ENCODE data around the gene SLC35F3.
"Not testable (repeated sequence)": the region's sequence is repeated elsewhere in the genome, so short reads cannot be mapped to it uniquely, and the experiment has no call there.

SLC35F3 gene

GRCh38 chr1:234331507-234331906 is 427.0 kb downstream of the SLC35F3 start:
- no peak for FAIRE-seq
- DNase-seq (ENCODE audit: insufficient read length, low spot score), result no peak

GRCh38 chr1:234336359-234336758 is 431.9 kb downstream of the SLC35F3 start:
- DNase-seq (ENCODE audit: insufficient read length, low spot score) (no peak), FAIRE-seq (peak; percentile 4)

- FAIRE-seq (no peak), DNase-seq (ENCODE audit: insufficient read length, low spot score) (no peak)
Observed at GRCh38 chr1:234337233-234337632, 432.8 kb downstream of the SLC35F3 start.

GRCh38 chr1:234340528-234340927 is 436.1 kb downstream of the SLC35F3 start:
- FAIRE-seq, result no peak
- no peak for DNase-seq (ENCODE audit: insufficient read length, low spot score)

GRCh38 chr1:234342774-234343173 is 438.3 kb downstream of the SLC35F3 start:
- FAIRE-seq, result no peak

GRCh38 chr1:234345237-234345636 is 440.8 kb downstream of the SLC35F3 start:
- DNase-seq (ENCODE audit: insufficient read length, low spot score), result no peak
- FAIRE-seq, result no peak

More at GRCh38 chr1:234342774-234343173, 438.3 kb downstream of the SLC35F3 start:
- DNase-seq (ENCODE audit: insufficient read length, low spot score), result no peak

GRCh38 chr1:234348964-234349363 is 444.5 kb downstream of the SLC35F3 start:
- FAIRE-seq, result no peak
- no peak for DNase-seq (ENCODE audit: insufficient read length, low spot score)

GRCh38 chr1:234355782-234356510 is 451.5 kb downstream of the SLC35F3 start:
- FAIRE-seq, result no peak

GRCh38 chr1:234356615-234357269 is 452.3 kb downstream of the SLC35F3 start:
- peak; percentile 8 for DNase-seq (ENCODE audit: insufficient read length, low spot score)
- FAIRE-seq, result not testable (repeated sequence)

More at GRCh38 chr1:234355782-234356510, 451.5 kb downstream of the SLC35F3 start:
- DNase-seq (ENCODE audit: insufficient read length, low spot score), result no peak

GRCh38 chr1:234357831-234358230 is 453.4 kb downstream of the SLC35F3 start:
- no peak for FAIRE-seq
- no peak for DNase-seq (ENCODE audit: insufficient read length, low spot score)

- FAIRE-seq (no peak), DNase-seq (ENCODE audit: insufficient read length, low spot score) (no peak)
Observed at GRCh38 chr1:234361102-234361603, 456.7 kb downstream of the SLC35F3 start.

GRCh38 chr1:234362558-234362957 is 458.1 kb downstream of the SLC35F3 start:
- no peak for FAIRE-seq
- no peak for DNase-seq (ENCODE audit: insufficient read length, low spot score)

GRCh38 chr1:234368320-234369032 is 464.0 kb downstream of the SLC35F3 start:
- DNase-seq (ENCODE audit: insufficient read length, low spot score) (no peak), FAIRE-seq (no peak)

- DNase-seq (ENCODE audit: insufficient read length, low spot score) (no peak), FAIRE-seq (no peak)
Observed at GRCh38 chr1:234369033-234369430, 464.6 kb downstream of the SLC35F3 start.

- FAIRE-seq (no peak), DNase-seq (ENCODE audit: insufficient read length, low spot score) (no peak)
Observed at GRCh38 chr1:234369784-234370183, 465.3 kb downstream of the SLC35F3 start.

- DNase-seq (ENCODE audit: insufficient read length, low spot score) (no peak), FAIRE-seq (no peak)
Observed at GRCh38 chr1:234371414-234371813, 466.9 kb downstream of the SLC35F3 start.

- DNase-seq (ENCODE audit: insufficient read length, low spot score) (no peak), FAIRE-seq (no peak)
Observed at GRCh38 chr1:234372011-234372757, 467.7 kb downstream of the SLC35F3 start.

GRCh38 chr1:234373064-234373958 is 468.8 kb downstream of the SLC35F3 start, which contains the start of gene COA6:
Gene COA6, plus strand, starts transcription at chr1:234373456. Its CDS starts 11 bp downstream, at chr1:234373467.
- DNase-seq (ENCODE audit: insufficient read length, low spot score) (peak; percentile 63), FAIRE-seq (peak; percentile 94)

GRCh38 chr1:234373959-234374254 is 469.4 kb downstream of the SLC35F3 start:
- DNase-seq (ENCODE audit: insufficient read length, low spot score), result no peak

More at GRCh38 chr1:234373959-234374254, 469.4 kb downstream of the SLC35F3 start:
- FAIRE-seq, result no peak
